ENCODE measurements around the gene PTGER2. TPM values are rescaled to one million over a fixed set of nuclear protein-coding genes. Genes with fewer than 3 reads are reported as not detected.

Gene PTGER2
- total RNA-seq, 2 donors from 2014 or later, result not detected

DNA sequence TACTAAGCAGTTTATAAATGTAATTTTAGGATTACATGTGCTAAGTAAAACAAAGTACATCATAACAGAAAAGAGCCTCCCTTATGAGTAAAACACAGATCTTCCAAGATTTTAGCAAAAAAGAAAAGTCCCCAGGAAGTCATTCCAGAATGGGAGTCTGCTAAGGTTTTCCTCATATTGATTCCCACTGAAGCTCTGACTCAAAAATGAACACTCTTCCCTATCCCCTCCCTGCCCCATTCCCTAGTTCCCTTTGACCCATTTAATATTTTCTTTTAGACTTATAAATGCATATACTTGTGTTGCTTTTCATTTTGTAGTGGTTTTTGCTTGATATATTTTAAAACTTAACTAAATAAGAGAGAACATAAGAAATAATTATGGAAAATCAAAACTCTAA lies 40.1 kb downstream of the PTGER2 start:
- H3K9ac ChIP-seq (ENCODE audit: extremely low read depth, low read length, poor library complexity, severe bottlenecking), result no peak overlapping the region
- no peaks in the 10 kb centered on the region for H3K27me3 Mint-ChIP-seq (ENCODE audit: insufficient read depth)
- H3K4me1 Mint-ChIP-seq, result peaks cover 7% of the 10 kb centered on the region
- H3K4me3 ChIP-seq (ENCODE audit: low read length), result no peak overlapping the region
- no peak overlapping the region for H3K4me3 Mint-ChIP-seq
- TF ChIP-seq, protein P1, sequence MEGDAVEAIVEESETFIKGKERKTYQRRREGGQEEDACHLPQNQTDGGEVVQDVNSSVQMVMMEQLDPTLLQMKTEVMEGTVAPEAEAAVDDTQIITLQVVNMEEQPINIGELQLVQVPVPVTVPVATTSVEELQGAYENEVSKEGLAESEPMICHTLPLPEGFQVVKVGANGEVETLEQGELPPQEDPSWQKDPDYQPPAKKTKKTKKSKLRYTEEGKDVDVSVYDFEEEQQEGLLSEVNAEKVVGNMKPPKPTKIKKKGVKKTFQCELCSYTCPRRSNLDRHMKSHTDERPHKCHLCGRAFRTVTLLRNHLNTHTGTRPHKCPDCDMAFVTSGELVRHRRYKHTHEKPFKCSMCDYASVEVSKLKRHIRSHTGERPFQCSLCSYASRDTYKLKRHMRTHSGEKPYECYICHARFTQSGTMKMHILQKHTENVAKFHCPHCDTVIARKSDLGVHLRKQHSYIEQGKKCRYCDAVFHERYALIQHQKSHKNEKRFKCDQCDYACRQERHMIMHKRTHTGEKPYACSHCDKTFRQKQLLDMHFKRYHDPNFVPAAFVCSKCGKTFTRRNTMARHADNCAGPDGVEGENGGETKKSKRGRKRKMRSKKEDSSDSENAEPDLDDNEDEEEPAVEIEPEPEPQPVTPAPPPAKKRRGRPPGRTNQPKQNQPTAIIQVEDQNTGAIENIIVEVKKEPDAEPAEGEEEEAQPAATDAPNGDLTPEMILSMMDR (conservative IDR thresholded peaks at IDR 0.05), result no peak
- H3K36me3 ChIP-seq (ENCODE audit: control insufficient read depth, insufficient read depth, low read length), result no peaks in the 10 kb centered on the region
- no peaks in the 10 kb centered on the region for H3K9me3 Mint-ChIP-seq
- no peaks in the 10 kb centered on the region for H3K27me3 ChIP-seq (ENCODE audit: control insufficient read depth, insufficient read depth, low read length, poor library complexity, severe bottlenecking)
- no peaks in the 10 kb centered on the region for H3K36me3 Mint-ChIP-seq (ENCODE audit: low read depth)
- no peak for DNase-seq
- H3K27ac Mint-ChIP-seq, result no peak overlapping the region
- H3K4me1 ChIP-seq (ENCODE audit: control insufficient read depth, insufficient read depth, low read length), result no peaks in the 10 kb centered on the region
- H3K27ac ChIP-seq (ENCODE audit: low read depth, low read length), result no peak overlapping the region
- no peaks in the 10 kb centered on the region for H3K9me3 ChIP-seq (ENCODE audit: control insufficient read depth, low read length)

DNA sequence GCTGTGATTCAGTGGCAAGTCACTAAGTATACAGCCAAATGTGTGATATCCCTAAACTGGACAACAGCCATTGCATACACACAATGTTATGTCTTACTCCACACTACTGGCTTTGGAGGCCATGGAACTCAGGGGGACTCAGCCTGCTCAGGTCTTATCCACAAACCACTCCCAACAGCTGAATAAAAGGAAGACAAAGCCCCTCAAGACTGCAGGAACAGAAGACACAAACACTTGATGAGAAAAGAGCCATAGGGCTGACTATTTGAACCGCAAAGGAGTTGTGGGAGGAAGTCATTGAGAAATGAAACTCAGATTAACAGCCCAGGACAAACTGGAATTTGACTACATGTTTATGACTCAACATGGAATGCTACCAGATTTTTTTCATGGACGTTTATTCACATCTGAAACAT lies 40.9 kb downstream of the PTGER2 start:
- Histone ChIP-seq H3K27ac (ENCODE audit: low read depth, low read length) (no peak overlapping the region), H3K4me1 (ENCODE audit: control insufficient read depth, insufficient read depth, low read length) (no peaks in the 10 kb centered on the region), H3K4me3 (ENCODE audit: low read length) (no peak overlapping the region), H3K9ac (ENCODE audit: extremely low read depth, low read length, poor library complexity, severe bottlenecking) (no peak overlapping the region), H3K9me3 (ENCODE audit: control insufficient read depth, low read length) (no peaks in the 10 kb centered on the region), H3K27me3 (ENCODE audit: control insufficient read depth, insufficient read depth, low read length, poor library complexity, severe bottlenecking) (no peaks in the 10 kb centered on the region), H3K36me3 (ENCODE audit: control insufficient read depth, insufficient read depth, low read length) (no peaks in the 10 kb centered on the region)
- no peaks in the 10 kb centered on the region for H3K27me3 Mint-ChIP-seq (ENCODE audit: insufficient read depth)
- no peak overlapping the region for H3K4me3 Mint-ChIP-seq
- 82 to 88% methylated on average over 1 to 2 of the region's 2 CpGs for WGBS, 2 experiments (ENCODE audit: insufficient coverage in 1 of 2, insufficient read length in 1 of 2)
- H3K27ac Mint-ChIP-seq, result no peak overlapping the region
- H3K4me1 Mint-ChIP-seq, result peaks cover 7% of the 10 kb centered on the region
- TF ChIP-seq, protein P1 (conservative IDR thresholded peaks at IDR 0.05), result no peak
- no peaks in the 10 kb centered on the region for H3K9me3 Mint-ChIP-seq
- no peak for DNase-seq
- H3K36me3 Mint-ChIP-seq (ENCODE audit: low read depth), result no peaks in the 10 kb centered on the region

GRCh38 chr14:52355526-52355925 lies 41.4 kb downstream of the PTGER2 start:
- Histone ChIP-seq H3K36me3 (ENCODE audit: control insufficient read depth, insufficient read depth, low read length) (no peaks in the 10 kb centered on the region), H3K4me3 (ENCODE audit: low read length) (no peak overlapping the region), H3K4me1 (ENCODE audit: control insufficient read depth, insufficient read depth, low read length) (no peaks in the 10 kb centered on the region), H3K27me3 (ENCODE audit: control insufficient read depth, insufficient read depth, low read length, poor library complexity, severe bottlenecking) (no peaks in the 10 kb centered on the region), H3K27ac (ENCODE audit: low read depth, low read length) (no peak overlapping the region), H3K9ac (ENCODE audit: extremely low read depth, low read length, poor library complexity, severe bottlenecking) (no peak overlapping the region), H3K9me3 (ENCODE audit: control insufficient read depth, low read length) (no peaks in the 10 kb centered on the region)
- 43 to 70% methylated on average over 2 to 5 of the region's 5 CpGs for WGBS, 2 experiments (ENCODE audit: insufficient coverage in 1 of 2, insufficient read length in 1 of 2)
- Mint-ChIP-seq H3K9me3 (no peaks in the 10 kb centered on the region), H3K4me1 (peaks cover 7% of the 10 kb centered on the region), H3K36me3 (ENCODE audit: low read depth) (no peaks in the 10 kb centered on the region), H3K4me3 (no peak overlapping the region), H3K27me3 (ENCODE audit: insufficient read depth) (no peaks in the 10 kb centered on the region), H3K27ac (no peak overlapping the region)
- TF ChIP-seq, protein P1 (conservative IDR thresholded peaks at IDR 0.05), result no peak
- DNase-seq, result no peak
